ENCODE results near the gene PRR19.
A peak's percentile ranks its signal among the peaks of the same experiment; 100 is the strongest.

DNA sequence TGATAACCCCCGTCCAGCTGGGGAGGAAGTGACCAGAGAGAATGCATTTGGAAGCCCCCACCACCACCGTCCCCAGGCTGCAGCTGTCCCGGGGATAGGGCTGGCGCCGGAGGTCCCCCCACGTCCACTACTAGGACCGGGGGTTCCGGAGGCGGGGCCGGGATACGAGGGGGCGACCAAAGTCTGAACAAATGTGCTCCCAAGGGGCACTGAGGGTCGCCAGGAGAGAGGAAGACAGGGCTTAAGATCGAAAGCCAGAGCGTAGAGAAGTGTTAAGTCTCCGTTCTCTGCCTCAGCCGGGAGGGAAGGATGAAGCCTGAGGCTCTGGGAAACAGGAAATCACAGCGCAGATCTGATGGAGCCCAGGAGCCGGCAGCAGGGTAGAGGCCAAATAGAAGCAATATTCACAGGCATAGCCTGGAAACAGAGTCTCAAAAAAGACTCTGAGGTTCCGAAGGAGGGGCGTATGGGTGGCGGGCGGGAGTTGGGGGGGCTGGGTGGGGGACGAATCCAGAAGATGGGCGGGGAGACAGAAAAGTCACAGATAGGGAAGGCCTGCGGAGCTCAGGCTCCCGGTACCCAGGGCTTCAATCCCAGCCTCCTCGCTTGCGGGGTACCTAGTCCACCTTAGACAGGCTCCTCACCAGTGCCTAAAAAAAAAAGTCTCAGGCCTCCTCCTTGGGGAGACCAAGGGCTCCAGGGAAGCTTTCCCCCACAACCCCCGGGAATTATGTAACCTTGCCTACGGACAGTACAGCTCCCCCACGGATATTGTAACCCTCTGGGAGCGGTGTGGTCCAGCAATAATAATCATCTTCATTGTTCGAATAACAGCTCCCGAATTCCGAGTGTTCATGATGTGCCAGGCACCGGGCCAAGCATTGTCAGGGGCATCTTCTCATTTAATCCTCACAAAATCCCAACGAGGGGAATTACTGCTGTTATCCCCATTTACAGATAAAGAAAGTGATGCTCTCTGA, 45.9 kb upstream of the PRR19 start:
- no peak for TF ChIP-seq OSR1 (CRISPR knock-in tag; IDR thresholded peaks at IDR 0.05)
- TF ChIP-seq, protein P1, sequence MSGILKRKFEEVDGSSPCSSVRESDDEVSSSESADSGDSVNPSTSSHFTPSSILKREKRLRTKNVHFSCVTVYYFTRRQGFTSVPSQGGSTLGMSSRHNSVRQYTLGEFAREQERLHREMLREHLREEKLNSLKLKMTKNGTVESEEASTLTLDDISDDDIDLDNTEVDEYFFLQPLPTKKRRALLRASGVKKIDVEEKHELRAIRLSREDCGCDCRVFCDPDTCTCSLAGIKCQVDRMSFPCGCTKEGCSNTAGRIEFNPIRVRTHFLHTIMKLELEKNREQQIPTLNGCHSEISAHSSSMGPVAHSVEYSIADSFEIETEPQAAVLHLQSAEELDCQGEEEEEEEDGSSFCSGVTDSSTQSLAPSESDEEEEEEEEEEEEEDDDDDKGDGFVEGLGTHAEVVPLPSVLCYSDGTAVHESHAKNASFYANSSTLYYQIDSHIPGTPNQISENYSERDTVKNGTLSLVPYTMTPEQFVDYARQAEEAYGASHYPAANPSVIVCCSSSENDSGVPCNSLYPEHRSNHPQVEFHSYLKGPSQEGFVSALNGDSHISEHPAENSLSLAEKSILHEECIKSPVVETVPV (CRISPR knock-in tag; IDR thresholded peaks at IDR 0.05), result no peak
- no peak for TF ChIP-seq CSDC2 (CRISPR knock-in tag; IDR thresholded peaks at IDR 0.05)
- no peak for TF ChIP-seq SNAI2 (CRISPR knock-in tag; IDR thresholded peaks at IDR 0.05)
- TF ChIP-seq PPARA (CRISPR knock-in tag; IDR thresholded peaks at IDR 0.05; ENCODE audit: borderline replicate concordance), result no peak
- no peak for TF ChIP-seq BACH2 (CRISPR knock-in tag; IDR thresholded peaks at IDR 0.05; ENCODE audit: borderline replicate concordance)
- TF ChIP-seq, protein P2, sequence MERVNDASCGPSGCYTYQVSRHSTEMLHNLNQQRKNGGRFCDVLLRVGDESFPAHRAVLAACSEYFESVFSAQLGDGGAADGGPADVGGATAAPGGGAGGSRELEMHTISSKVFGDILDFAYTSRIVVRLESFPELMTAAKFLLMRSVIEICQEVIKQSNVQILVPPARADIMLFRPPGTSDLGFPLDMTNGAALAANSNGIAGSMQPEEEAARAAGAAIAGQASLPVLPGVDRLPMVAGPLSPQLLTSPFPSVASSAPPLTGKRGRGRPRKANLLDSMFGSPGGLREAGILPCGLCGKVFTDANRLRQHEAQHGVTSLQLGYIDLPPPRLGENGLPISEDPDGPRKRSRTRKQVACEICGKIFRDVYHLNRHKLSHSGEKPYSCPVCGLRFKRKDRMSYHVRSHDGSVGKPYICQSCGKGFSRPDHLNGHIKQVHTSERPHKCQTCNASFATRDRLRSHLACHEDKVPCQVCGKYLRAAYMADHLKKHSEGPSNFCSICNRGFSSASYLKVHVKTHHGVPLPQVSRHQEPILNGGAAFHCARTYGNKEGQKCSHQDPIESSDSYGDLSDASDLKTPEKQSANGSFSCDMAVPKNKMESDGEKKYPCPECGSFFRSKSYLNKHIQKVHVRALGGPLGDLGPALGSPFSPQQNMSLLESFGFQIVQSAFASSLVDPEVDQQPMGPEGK (CRISPR knock-in tag; IDR thresholded peaks at IDR 0.05; ENCODE audit: borderline replicate concordance), result peak; percentile 41; the same call in 1 of the 2 replicates
- TF ChIP-seq GLIS3 (CRISPR knock-in tag; IDR thresholded peaks at IDR 0.05), result no peak
- TF ChIP-seq, protein P3, sequence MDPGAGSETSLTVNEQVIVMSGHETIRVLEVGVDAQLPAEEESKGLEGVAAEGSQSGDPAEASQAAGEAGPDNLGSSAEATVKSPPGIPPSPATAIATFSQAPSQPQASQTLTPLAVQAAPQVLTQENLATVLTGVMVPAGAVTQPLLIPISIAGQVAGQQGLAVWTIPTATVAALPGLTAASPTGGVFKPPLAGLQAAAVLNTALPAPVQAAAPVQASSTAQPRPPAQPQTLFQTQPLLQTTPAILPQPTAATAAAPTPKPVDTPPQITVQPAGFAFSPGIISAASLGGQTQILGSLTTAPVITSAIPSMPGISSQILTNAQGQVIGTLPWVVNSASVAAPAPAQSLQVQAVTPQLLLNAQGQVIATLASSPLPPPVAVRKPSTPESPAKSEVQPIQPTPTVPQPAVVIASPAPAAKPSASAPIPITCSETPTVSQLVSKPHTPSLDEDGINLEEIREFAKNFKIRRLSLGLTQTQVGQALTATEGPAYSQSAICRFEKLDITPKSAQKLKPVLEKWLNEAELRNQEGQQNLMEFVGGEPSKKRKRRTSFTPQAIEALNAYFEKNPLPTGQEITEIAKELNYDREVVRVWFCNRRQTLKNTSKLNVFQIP (CRISPR knock-in tag; IDR thresholded peaks at IDR 0.05; ENCODE audit: borderline replicate concordance, low read depth), result no peak
- no peak for TF ChIP-seq TCF4 (CRISPR knock-in tag; IDR thresholded peaks at IDR 0.05; ENCODE audit: borderline replicate concordance)

Data from SK-N-SH treated with all-trans-retinoic acid at 6 μM for 48 hours (cell line).